Astrocyte (in vitro differentiated cells and primary cell): ENCODE data around the gene ERAP2. TPM values are rescaled to one million over a fixed set of nuclear protein-coding genes. Genes with fewer than 3 reads are reported as not detected.

ENCODE experiments used
- DNase-seq: peaks from one replicate; pipeline ENCODE4 v3.0.0-alpha.2; 2010; ENCODE audit warnings: low read depth
- FAIRE-seq: peaks from 2 replicates; lab custom pipeline; 2011; peaks lifted over from hg19 to GRCh38; lab: Jason Lieb, UNC
- H2AFZ ChIP-seq: 2 replicates; pipeline ENCODE4 v1.6.0; 2012; ENCODE audit warnings: low read depth, low read length, inconsistent platforms
- H3K27ac ChIP-seq: 2 replicates; pipeline ENCODE4 v1.5.1; 2011; ENCODE audit warnings: low read depth, low read length, inconsistent platforms
- H3K27me3 ChIP-seq: 2 replicates; pipeline ENCODE4 v1.6.0; 2011; ENCODE audit warnings: low read length, inconsistent platforms; ENCODE audit not compliant: insufficient read depth
- H3K36me3 ChIP-seq: 2 replicates; pipeline ENCODE4 v1.5.1; 2011; ENCODE audit warnings: low read length, inconsistent platforms; ENCODE audit not compliant: insufficient read depth
- H3K4me1 ChIP-seq: 2 replicates; pipeline ENCODE4 v1.5.1; 2011; ENCODE audit warnings: low read length, inconsistent platforms; ENCODE audit not compliant: insufficient read depth
- H3K4me2 ChIP-seq: 2 replicates; pipeline ENCODE4 v1.6.0; 2012; ENCODE audit warnings: low read length, inconsistent platforms
- H3K4me3 ChIP-seq: 2 replicates; pipeline ENCODE4 v1.5.1; 2011; ENCODE audit warnings: low read depth, mild to moderate bottlenecking, low read length, inconsistent platforms; ENCODE audit not compliant: insufficient read depth
- H3K79me2 ChIP-seq: 2 replicates; pipeline ENCODE4 v1.6.0; 2012; ENCODE audit warnings: mild to moderate bottlenecking, low read length, inconsistent platforms; ENCODE audit not compliant: insufficient read depth
- H3K9ac ChIP-seq: 2 replicates; pipeline ENCODE4 v1.6.0; 2012; ENCODE audit warnings: mild to moderate bottlenecking, low read length, inconsistent platforms
- H3K9me3 ChIP-seq: 2 replicates; pipeline ENCODE4 v1.5.1; 2012; ENCODE audit warnings: low read depth, mild to moderate bottlenecking, low read length, inconsistent platforms; ENCODE audit not compliant: insufficient read depth
- H4K20me1 ChIP-seq: 2 replicates; pipeline ENCODE4 v1.6.0; 2012; ENCODE audit warnings: low read length, inconsistent platforms; ENCODE audit not compliant: insufficient read depth
- H3K27ac Mint-ChIP-seq: one replicate; pipeline ENCODE4 v1.8.0; 2021; ENCODE audit warnings: mild to moderate bottlenecking, mixed read lengths; ENCODE audit not compliant: unreplicated experiment
- H3K27me3 Mint-ChIP-seq: one replicate; pipeline ENCODE4 v1.8.0; 2021; ENCODE audit warnings: low read depth, mixed read lengths; ENCODE audit not compliant: unreplicated experiment
- H3K36me3 Mint-ChIP-seq: one replicate; pipeline ENCODE4 v1.8.0; 2021; ENCODE audit warnings: low read depth, mixed read lengths; ENCODE audit not compliant: unreplicated experiment
- H3K4me1 Mint-ChIP-seq: one replicate; pipeline ENCODE4 v1.8.0; 2021; ENCODE audit warnings: low read depth, mixed read lengths; ENCODE audit not compliant: unreplicated experiment
- H3K4me3 Mint-ChIP-seq: one replicate; pipeline ENCODE4 v1.8.0; 2021; ENCODE audit warnings: mild to moderate bottlenecking, moderate library complexity, mixed read lengths; ENCODE audit not compliant: unreplicated experiment
- H3K9me3 Mint-ChIP-seq: one replicate; pipeline ENCODE4 v1.8.0; 2021; ENCODE audit warnings: mild to moderate bottlenecking, mixed read lengths; ENCODE audit not compliant: unreplicated experiment
- EZH2 ChIP-seq: IDR thresholded peaks from 2 replicates; pipeline ENCODE4 v1.6.1; 2012; ENCODE audit warnings: mild to moderate bottlenecking, low read length, inconsistent platforms; ENCODE audit not compliant: insufficient read depth
- total RNA-seq: library from RNA; stranded (reverse); gene quantifications from 2 replicates; pipeline ENCODE4 v1.2.1, GENCODE V29; 2021
- TF ChIP-seq, protein P1 (sequence below): IDR thresholded peaks from 2 replicates; pipeline ENCODE4 v1.5.1; 2011; ENCODE audit warnings: low read depth, mild to moderate bottlenecking, inconsistent platforms, low read length, moderate library complexity; ENCODE audit not compliant: insufficient read depth

The ERAP2 gene
- total RNA-seq, 1 donor from 2014 or later: 2.5 TPM

DNA sequence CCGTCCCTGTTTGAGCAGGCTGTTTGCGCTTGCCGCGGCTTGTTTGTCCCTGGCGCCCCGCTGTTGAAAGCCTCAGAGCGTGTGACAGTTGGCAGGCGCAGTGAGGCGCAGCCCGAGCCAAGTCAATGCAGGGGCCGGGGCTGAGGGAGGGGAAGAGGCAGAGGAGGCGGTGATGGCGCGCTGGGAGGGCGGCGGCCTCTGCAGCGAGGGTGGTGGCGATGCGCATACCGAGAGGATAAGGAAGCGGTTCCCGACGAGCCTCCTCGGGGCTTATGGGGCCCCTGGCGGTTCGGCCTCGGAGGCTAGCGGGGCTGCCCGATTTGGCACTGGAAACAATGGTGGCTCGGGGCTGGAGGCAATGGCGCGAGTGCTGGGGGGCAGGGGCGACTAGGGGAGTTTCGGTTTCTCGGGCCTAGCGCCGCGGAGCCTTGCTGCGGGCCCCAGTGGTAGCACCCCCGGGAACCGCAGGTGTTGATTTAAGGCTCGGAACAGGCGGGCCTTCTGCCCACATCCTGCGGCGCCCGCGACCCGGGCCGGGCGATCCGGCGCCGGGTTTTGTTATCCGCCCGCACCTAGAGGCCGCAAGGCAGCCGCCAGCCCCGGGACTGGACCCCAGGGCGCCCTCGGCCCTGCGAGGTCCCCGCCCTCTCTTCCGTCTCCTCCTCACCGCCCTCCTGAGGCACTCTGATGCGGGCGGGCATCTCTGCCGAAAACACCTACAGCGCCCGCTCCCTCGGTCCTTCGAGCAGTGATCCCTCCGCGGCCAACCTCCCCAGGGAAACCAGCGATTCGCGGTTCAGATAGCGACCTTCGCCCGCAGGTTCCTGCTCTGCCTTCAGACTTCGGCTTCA, 58.6 kb downstream of the ERAP2 start:
- no peaks in the 10 kb centered on the region for H3K9me3 Mint-ChIP-seq
- Histone ChIP-seq H3K4me3 (peak overlapping the region; percentile 96), H4K20me1 (peaks cover 20% of the 10 kb centered on the region), H3K4me1 (peaks cover 15% of the 10 kb centered on the region), H2AFZ (peak overlapping the region; percentile 98), H3K27me3 (no peaks in the 10 kb centered on the region), H3K79me2 (peaks cover 35% of the 10 kb centered on the region), H3K9ac (peak overlapping the region; percentile 94), H3K4me2 (peak overlapping the region; percentile 97), H3K9me3 (no peaks in the 10 kb centered on the region), H3K27ac (peak overlapping the region; percentile 93), H3K36me3 (no peaks in the 10 kb centered on the region)
- H3K4me1 Mint-ChIP-seq: peaks cover 17% of the 10 kb centered on the region
- peak overlapping the region; percentile 97 for H3K27ac Mint-ChIP-seq
- TF ChIP-seq EZH2: no peak
- TF ChIP-seq, protein P1, sequence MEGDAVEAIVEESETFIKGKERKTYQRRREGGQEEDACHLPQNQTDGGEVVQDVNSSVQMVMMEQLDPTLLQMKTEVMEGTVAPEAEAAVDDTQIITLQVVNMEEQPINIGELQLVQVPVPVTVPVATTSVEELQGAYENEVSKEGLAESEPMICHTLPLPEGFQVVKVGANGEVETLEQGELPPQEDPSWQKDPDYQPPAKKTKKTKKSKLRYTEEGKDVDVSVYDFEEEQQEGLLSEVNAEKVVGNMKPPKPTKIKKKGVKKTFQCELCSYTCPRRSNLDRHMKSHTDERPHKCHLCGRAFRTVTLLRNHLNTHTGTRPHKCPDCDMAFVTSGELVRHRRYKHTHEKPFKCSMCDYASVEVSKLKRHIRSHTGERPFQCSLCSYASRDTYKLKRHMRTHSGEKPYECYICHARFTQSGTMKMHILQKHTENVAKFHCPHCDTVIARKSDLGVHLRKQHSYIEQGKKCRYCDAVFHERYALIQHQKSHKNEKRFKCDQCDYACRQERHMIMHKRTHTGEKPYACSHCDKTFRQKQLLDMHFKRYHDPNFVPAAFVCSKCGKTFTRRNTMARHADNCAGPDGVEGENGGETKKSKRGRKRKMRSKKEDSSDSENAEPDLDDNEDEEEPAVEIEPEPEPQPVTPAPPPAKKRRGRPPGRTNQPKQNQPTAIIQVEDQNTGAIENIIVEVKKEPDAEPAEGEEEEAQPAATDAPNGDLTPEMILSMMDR: no peak
- H3K27me3 Mint-ChIP-seq: peaks cover 4% of the 10 kb centered on the region
- FAIRE-seq (no peak), DNase-seq (peak; percentile 91)
- H3K4me3 Mint-ChIP-seq: peak overlapping the region; percentile 97
- H3K36me3 Mint-ChIP-seq: no peaks in the 10 kb centered on the region

DNA sequence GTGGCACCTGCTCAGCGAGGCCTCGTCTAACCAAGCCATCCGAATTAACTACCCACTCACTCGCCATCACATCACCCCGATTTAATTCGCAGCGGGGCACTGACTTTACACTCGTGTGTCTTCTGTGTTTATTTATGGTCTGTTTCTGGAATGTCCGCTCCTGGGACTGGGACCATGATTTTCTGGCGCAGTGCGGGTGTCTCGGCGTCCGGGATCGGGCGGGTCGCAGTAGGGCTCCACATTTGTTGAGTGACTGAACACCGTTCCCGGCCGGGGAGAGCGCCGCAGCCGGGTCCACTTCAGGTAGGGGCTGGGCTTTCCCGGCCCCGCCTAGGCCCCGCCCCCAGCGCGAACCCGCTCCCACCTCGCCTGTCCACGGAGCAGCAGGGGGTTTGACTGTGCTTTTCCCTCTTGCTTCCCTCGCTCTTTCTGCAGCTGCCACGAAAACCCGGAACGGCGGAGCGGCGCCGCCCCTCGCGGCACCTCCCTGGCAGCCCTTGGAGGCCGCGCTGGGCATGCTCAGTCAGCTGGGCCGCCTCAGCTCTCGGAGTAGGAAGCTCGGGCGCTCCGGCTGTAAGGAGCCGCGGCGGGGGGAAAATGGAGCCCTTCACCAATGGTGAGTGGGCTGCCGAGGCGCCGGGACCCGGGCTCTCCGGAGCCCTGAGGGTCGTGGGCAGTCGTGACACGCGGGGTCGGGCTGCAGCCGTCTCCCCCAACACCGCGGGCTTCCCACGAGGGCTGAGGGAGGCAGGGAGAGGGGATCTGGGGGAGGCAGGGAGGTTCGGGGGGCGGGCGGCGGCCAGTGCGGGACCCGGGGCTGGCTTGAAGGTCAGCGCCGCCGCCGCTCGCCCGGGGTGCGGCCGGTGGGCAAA, 59.5 kb downstream of the ERAP2 start, which contains the start of gene LNPEP:
TSS of gene LNPEP (plus strand) at position 522 of the 872 bp plus-strand sequence. CDS start at position 598, 76 bp downstream.
- Histone ChIP-seq H3K4me1 (peaks cover 15% of the 10 kb centered on the region), H3K79me2 (peaks cover 41% of the 10 kb centered on the region), H3K27ac (peak within 1 kb of the TSS; percentile 93), H3K27me3 (no peaks in the 10 kb centered on the region), H3K4me2 (peak within 1 kb of the TSS; percentile 97), H3K36me3 (no peaks in the 10 kb centered on the region), H3K9me3 (no peaks in the 10 kb centered on the region), H4K20me1 (peaks cover 23% of the 10 kb centered on the region), H3K9ac (peak within 1 kb of the TSS; percentile 94), H3K4me3 (peak within 1 kb of the TSS; percentile 96), H2AFZ (peak within 1 kb of the TSS; percentile 98)
- H3K9me3 Mint-ChIP-seq: no peaks in the 10 kb centered on the region
- FAIRE-seq: no peak
- TF ChIP-seq EZH2: no peak
- TF ChIP-seq, protein P1: no peak
- H3K36me3 Mint-ChIP-seq: no peaks in the 10 kb centered on the region
- peaks cover 20% of the 10 kb centered on the region for H3K4me1 Mint-ChIP-seq
- peak within 1 kb of the TSS; percentile 97 for H3K27ac Mint-ChIP-seq
- H3K4me3 Mint-ChIP-seq: peak within 1 kb of the TSS; percentile 97
- H3K27me3 Mint-ChIP-seq: no peaks in the 10 kb centered on the region
- peak; percentile 97 for DNase-seq
